ENCODE results near the gene SLC25A12. TPM values are rescaled to one million over a fixed set of nuclear protein-coding genes. Genes with fewer than 3 reads are reported as not detected.

The SLC25A12 gene
- total RNA-seq, 4 donors from 2014 or later: 18.5 to 37.4 (median 24.9) TPM

GRCh38 chr2:171735991-171736710 is 157.9 kb downstream of the SLC25A12 start:
- WGBS: 91% methylated on average over 4 of the region's 4 CpGs
- Histone ChIP-seq H3K9me3 (no peaks in the 10 kb centered on the region), H3K27ac (no peak overlapping the region), H3K27me3 (no peaks in the 10 kb centered on the region), H3K4me3 (no peak overlapping the region), H3K36me3 (peaks cover 71% of the 10 kb centered on the region), H3K4me1 (no peaks in the 10 kb centered on the region)
- DNase-seq (ENCODE audit: low spot score in 2 of 2): no peak
- TF ChIP-seq POLR2AphosphoS5 (IDR thresholded peaks at IDR 0.05) (no peak), EP300 (IDR thresholded peaks at IDR 0.05) (no peak), POLR2A (IDR thresholded peaks at IDR 0.05) (no peak), CTCF (IDR thresholded peaks at IDR 0.05) (no peak)

Other genes with a start within 250 kb of the SLC25A12 start
- 10 to 100 TPM; 65.0 to 78.7 (median 67.9) TPM for gene DYNC1I2, start 206.8 kb downstream of the SLC25A12 start, total RNA-seq
- 10 to 100 TPM; 22.0 to 24.6 (median 23.7) TPM for gene HAT1, start 28.2 kb upstream of the SLC25A12 start, total RNA-seq
- 1 to 10 TPM; 2.1 to 5.9 (median 4.3) TPM for gene METAP1D, start 105.7 kb upstream of the SLC25A12 start, total RNA-seq
- gene DLX1, start 191.3 kb upstream of the SLC25A12 start, total RNA-seq: 1 to 10 TPM in 1 of 4 donors, under 1 TPM in 2, not detected in 1; 0.19 to 1.6 (median 0.44) TPM
- gene DLX2, start 208.7 kb upstream of the SLC25A12 start, total RNA-seq: 1 to 10 TPM in 1 of 4 donors, under 1 TPM in 2, not detected in 1; 0.30 to 1.1 (median 0.42) TPM

Data from suprapubic skin (tissue), 4 donors.